ENCODE measurements around the gene LDHD. TPM values are rescaled to one million over a fixed set of nuclear protein-coding genes. Genes with fewer than 3 reads are reported as not detected.
"Not testable (repeated sequence)": the region's sequence is repeated elsewhere in the genome, so short reads cannot be mapped to it uniquely, and the experiment has no call there.

The LDHD gene
- total and polyA plus RNA-seq, 2 of the 8 experiments (the other 6 are each of a cell fraction or from before 2014, with no cell fraction given): 14.9 to 18.2 TPM

- DNase-seq (ENCODE audit: low read depth in 1 of 2, low spot score in 2 of 2); H3K4ac ChIP-seq (replicated peaks; ENCODE audit: insufficient read length, low read depth, low read length); H4K91ac ChIP-seq (replicated peaks; ENCODE audit: insufficient read length, low read length); FAIRE-seq; H2BK120ac ChIP-seq (replicated peaks; ENCODE audit: low read depth, low read length); H3K4me2 ChIP-seq (ENCODE audit: insufficient read depth in 1 of 2, low read depth in 2 of 2, low read length in 2 of 2); H3K23ac ChIP-seq (ENCODE audit: insufficient read length); H3K4me3 ChIP-seq (ENCODE audit: extremely low read depth in 1 of 4, insufficient read depth in 2 of 4, low read depth in 3 of 4, low read length in 4 of 4); H3K18ac ChIP-seq (ENCODE audit: extremely low read depth, low read length); H2AFZ ChIP-seq (ENCODE audit: low read length); H2BK15ac ChIP-seq (ENCODE audit: low read length); H3K14ac ChIP-seq (ENCODE audit: insufficient read length); H3K79me1 ChIP-seq (ENCODE audit: low read depth, low read length); H3K36me3 ChIP-seq (ENCODE audit: control insufficient read depth in 2 of 4, insufficient read depth in 4 of 4, low read length in 3 of 4); H3K79me2 ChIP-seq (ENCODE audit: control insufficient read depth in 1 of 2, insufficient read depth in 2 of 2, low read length in 2 of 2); H3K27ac ChIP-seq (ENCODE audit: low read depth, low read length); H3K23me2 ChIP-seq (ENCODE audit: low read depth, low read length); H3K9ac ChIP-seq (replicated peaks in 1 of 4; ENCODE audit: extremely low read depth in 1 of 4, low read depth in 3 of 4, low read length in 3 of 4); H2BK20ac ChIP-seq (ENCODE audit: low read length); H4K5ac ChIP-seq (ENCODE audit: insufficient read length, low read depth, low read length); H2AK5ac ChIP-seq (ENCODE audit: low read depth, low read length); H3K27me3 ChIP-seq (replicated peaks in 1 of 4; ENCODE audit: control insufficient read depth in 3 of 4, extremely low read depth in 1 of 4, insufficient read depth in 3 of 4, low read length in 3 of 4); H2BK5ac ChIP-seq (ENCODE audit: low read depth, low read length); H3K56ac ChIP-seq (replicated peaks; ENCODE audit: insufficient read length, low read depth, low read length); H4K8ac ChIP-seq (ENCODE audit: extremely low read depth, insufficient read depth, low read length); H4K20me1 ChIP-seq (replicated peaks in 1 of 2; ENCODE audit: control insufficient read depth in 1 of 2, insufficient read depth in 2 of 2, low read length in 2 of 2): not testable (repeated sequence)
- CTCF ChIA-PET (ENCODE audit: partially characterized antibody): interaction anchor here (0.6 to 1.7 kb wide), 13 partner anchors 8 to 403 kb away, joined by 3 to 10 read pairs (median 3); partner anchors contain the start of gene LDHD
- WGBS, 2 experiments (ENCODE audit: extremely low coverage in 1 of 2, insufficient coverage in 1 of 2, insufficient read length in 1 of 2, insufficient replicate concordance in 2 of 2, low coverage in 1 of 2, low lambda C conversion rate in 2 of 2, missing lambda C conversion rate in 1 of 2): 95% methylated on average over 5 of the region's 5 CpGs; no CpG with 5 or more reads in 1 of the 2 experiments
- Histone ChIP-seq H3K4me1 (replicated peaks in 1 of 4; ENCODE audit: control insufficient read depth in 3 of 4, insufficient read depth in 4 of 4, low read length in 3 of 4) (peaks cover 0 to 12% (median 6%) of the 10 kb centered on the region in 4 experiments; a peak in 5 of 7 replicates), H2BK12ac (ENCODE audit: low read depth, low read length) (peak overlapping the region; percentile 88), H3K9me3 (ENCODE audit: insufficient read depth in 2 of 2, low read depth in 1 of 2, low read length in 1 of 2) (peaks cover 7 to 16% of the 10 kb centered on the region in 2 experiments; a peak in 3 of 4 replicates)
- POLR2A ChIA-PET (ENCODE audit: partially characterized antibody): interaction anchor here (0.7 to 1.9 kb wide), 3 partner anchors 9 to 13 kb away, joined by 3 to 7 read pairs (median 5); partner anchors contain the start of gene LDHD
These were observed 13.0 kb upstream of the LDHD start for GRCh38 chr16:75129421-75130149.

Data from H1 (cell line).